Suppressor macrophage treated with lipopolysaccharide for 1 hour (primary cell): ENCODE results near the gene SNN.
A peak's percentile ranks its signal among the peaks of the same experiment; 100 is the strongest.

ENCODE experiments used
- DNase-seq, 3 donors: peaks; one replicate each; pipeline ENCODE4 v3.0.0-alpha.2; 2020 to 2022

Gene SNN

DNA sequence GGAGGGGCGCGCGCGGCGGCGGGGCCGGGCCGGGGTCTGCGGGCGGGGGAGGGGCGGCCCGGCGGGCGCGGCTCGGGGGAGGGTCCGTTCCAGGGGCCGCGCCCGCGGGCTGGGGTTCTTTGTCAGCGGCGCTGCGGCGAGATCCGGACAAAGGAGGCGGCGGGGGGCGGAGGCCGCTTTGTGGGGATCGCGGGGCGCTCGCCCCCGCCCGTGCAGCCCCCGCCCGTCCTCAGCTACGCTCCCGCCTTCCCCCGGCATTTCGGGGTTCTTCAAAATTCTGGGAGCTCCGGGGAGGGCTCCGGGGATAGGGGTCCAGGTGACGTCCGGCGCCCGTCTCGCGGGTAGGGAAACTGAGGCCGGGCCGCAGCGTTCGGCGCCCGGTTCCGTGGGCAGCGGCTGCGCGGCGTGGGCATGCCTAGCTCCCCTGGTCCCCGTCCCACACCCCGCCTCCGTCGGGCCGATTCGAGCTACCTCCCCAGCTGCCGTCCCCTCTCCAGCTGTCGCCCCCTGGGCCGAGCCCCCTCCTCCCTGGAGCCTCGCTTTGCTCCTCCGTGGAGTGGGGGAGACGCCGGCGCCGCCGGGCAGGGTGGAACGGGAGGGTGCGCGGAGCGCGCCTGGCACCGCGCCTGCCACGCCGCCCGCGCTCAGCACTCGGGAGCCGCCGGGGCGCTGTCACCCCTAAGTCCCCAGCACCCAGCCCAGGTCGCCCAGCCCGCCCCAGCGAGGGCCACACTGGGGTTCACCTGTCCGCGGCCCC lies 546 bp downstream of the SNN start:
- peak in 2 of 3 donors; percentile 41 to 70 for DNase-seq

DNA sequence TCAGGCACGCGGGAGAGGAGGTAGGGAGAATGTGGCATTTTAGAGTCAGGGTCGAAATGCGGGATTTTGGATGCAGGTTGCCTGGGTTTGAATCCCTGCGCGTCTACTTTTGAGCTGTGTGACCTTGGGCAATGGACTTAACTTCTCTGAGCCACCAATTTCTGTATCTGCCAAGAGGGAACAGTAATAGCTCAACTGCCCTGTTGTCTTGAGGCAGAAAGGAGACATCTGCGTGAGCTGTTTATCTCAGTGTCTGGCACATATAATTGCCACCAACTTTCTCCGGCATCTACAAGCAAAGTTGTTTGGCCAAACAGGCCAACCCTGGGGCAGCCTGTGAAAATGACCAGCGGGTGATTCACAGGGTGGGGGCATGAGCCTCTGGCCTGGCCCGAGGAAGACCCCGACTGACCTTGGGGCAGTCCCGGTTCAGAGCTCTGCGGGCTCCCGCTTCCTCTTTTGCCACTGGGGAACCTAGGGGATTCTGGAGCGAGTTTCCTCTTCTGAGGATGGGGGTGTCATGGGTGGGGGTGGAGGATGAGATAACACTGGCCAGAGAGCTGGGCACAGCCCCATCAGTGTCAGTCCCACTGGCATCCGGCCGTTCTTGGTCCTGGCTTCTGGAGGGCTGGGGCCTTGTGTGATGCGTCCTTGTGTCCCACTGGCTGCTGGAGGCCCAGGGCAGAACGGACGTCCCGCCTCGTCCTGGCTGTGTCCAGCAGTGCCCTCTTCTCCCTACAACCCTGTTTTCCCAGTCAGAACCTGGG lies 1.3 kb downstream of the SNN start:
- DNase-seq, result peak; percentile 97 to 99 (median 98)

DNA sequence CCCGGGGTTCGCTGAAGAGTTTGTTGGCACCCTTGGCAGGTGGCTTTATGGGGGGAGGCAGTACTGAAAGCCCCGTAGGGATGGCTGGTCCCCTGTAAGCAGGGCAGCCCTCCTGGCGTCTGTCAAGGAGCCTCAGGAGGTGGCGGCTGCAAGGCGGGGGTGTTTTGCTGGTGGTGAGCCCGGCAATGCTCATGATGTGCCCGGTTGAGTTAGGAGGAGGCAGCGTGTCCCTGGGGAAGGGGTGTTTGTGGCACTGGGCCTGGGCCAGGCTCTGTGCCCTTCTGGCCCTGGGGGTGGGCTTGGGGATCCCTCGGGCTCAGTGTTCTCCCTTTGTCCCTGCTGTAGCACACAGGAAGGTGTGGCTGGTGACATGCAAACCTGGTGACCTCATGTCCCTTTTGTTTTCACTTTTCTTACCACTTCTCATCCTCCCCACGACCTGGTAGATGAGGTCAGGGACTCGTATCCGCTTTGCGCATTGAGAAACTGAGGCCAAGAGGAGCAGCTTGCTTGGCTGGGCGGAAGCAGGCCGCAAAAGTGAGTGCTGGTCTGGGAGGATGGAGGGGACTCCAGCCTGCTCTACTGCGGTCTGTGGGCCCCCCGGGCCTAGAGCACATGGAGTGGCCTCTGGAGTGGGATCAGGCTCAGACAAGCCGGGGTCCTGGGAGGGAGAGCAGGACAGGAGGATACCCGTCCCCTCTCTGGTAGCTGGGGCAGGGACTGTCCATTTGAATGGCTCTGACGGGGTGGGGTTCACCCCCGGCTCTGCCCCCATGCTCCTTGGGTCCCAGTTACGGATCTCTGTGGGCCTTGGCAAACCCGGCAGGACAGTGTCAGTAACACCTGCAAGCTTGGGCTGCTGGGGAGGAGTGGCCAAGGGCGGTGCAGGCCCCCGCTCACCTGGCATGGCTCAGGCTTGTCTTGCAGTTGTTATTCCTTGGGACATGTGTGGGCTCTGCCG lies 2.2 kb downstream of the SNN start:
- peak in 2 of 3 donors; percentile 56 to 65 for DNase-seq

DNA sequence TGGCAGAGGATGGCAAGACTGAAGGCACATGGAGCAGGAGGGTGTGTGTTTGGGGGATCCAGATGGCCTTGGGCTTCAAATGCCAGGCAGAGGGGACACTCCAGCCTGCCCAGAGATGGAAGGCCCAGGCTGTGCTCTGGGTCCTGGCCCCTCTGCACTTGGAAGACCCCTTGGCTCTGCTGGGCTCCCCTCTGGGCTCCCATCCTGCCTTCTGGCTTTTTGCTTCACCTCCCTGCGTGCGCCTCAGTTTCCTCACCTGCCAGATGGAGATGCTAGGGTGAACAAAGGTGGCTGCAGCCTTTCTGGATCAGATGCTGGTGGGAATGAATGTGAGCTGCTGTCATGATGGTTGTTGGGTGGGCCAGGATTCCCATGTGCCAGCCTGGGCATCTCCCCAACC lies 3.0 kb downstream of the SNN start:
- DNase-seq, result no peak

DNA sequence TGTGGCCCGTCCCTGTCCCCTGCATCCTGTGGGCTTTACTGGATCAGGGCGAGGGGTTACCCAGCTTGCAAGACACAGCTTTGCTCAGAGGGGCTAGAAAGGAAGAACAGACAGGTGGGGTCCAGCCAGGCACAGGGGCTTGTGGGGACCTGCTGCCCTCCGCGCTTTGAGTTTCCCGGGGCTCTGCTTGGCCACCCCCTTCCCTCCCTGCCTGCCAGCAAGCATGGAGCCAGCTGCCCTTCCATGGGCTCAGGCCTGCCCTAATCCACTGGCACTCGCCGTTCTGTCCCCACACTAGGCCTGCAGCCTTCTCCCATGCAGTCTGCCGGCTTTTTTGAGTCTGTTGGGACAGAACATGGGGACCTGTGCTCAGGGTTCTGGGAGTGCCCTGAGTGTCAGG lies 3.4 kb downstream of the SNN start:
- no peak for DNase-seq

DNA sequence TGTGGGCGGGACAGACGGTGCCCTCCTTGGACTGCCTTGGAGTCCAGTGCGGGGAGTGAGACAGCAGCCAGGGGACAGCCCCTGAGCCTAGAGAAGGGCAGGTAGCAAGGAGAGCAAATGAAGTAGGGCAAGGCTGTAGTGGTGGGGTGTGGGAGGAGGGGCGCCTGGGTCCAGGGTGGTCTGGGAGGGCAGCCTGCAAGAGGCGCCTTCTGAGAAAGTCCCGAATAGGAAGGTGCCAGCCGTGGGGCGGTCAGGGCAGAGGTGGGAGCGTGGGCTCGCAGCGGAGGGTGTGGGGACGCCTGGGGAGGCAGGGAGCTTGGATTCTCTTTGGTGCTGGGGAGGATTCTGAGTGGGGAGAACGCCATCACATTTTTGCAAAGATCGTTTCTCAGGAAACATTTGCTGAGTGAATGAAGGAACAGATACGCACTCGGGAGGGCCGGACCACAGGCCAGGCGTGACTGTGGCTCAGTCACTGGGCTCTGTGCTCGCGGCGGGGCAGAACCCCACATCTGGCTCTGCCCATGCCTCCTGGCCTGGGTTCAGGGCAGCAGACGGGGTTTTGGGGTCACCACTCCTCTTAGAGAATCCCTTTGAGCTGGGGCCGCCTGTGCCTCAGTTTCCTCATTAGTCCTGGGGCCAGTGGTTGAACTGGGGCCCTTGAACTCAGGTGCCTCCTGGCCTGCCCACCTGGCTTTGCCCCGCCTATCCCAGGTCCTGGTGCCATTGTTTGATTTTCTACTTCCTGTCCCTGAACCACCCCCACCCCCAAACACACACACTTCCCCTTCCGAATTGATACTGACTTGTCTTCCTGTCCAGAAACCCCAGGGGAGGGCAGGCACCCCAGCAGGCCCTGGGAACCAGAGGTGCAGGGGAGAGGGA lies 4.2 kb downstream of the SNN start:
- DNase-seq, result peak; percentile 44 to 62 (median 61)

DNA sequence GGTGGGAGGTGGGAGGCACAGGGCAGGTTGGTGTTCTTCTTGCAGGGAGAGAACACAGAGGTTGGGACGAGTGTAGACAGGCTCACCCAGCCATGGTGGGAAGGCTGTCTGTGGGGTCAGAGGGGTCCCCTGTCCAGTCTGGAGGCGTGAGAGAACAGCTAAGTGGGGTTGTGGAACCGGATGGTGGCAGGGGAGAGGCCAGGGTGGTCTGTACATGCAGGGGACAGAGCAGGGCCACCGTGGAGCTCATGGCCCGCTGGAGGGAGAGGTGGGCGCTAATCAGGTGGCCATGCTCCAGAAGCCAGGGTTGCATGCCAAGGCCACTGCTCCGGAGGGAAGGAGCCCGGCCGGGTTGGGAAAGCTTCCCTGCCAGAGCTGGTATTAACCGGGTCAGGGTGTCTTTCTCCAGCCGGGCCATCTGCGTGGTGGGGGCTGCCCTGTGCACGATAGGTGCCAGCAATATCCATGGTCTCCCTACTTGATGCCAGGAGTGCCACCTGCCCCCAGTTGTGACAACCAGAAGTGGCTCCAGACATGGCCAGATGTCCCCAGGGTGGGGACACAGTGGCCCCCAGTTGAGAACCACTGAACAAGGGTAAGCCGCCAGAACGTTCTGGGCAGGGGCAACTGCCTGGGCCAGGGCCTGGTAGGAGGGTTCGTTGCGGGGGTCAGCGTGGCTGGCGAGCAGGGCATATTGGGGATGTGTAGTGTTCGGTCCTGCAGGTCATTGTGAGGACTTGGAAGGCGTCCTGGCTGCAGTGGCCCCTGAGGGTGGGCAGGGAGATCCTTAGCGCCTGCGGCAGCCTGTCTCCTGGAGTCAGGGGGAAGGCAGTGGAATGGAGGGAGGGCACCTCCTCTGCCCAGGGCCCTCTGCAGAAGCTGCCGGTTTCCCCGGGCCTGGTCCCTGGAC lies 5.1 kb downstream of the SNN start:
- DNase-seq, result no peak

DNA sequence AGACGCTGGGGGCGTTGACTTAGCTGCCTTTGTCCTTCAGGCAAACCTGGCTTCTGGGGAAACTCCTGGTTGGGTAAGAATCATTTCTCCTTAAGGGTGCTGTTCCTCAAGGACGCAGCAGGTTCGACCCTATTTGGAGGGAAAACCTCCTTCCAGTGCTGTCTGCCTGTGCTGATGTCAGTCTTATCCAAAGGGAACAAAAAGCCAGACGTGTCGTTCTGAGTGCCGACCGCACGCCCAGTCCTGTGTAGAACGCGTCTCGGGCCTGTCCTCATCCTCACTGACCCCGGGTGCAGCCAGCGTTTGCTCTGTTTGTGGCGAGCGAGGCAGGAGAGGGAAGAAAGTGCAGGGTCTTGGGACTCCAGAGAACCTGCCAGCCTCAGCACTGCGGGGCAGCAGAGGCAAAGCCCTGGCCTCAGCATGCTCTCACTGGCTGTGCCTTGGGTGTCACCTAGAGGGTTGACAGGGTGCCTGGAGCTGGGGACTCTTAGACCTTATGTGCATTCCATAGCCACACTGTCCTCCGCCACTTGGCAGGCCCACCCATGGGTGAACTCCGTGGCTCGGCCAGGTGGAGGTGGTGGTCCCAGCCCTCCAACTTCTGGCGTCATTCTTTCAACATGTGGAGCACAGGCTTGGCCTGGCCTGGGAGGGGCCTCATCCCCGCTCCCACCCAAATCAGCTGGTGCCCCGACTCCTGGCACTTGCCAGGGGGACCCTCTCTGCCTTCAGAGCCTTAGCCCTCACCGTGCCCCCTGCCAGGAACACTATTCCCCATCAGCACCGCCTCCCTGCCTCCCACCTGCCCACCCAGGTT lies 6.0 kb downstream of the SNN start:
- peak in 1 of 3 donors; percentile 40 for DNase-seq

DNA sequence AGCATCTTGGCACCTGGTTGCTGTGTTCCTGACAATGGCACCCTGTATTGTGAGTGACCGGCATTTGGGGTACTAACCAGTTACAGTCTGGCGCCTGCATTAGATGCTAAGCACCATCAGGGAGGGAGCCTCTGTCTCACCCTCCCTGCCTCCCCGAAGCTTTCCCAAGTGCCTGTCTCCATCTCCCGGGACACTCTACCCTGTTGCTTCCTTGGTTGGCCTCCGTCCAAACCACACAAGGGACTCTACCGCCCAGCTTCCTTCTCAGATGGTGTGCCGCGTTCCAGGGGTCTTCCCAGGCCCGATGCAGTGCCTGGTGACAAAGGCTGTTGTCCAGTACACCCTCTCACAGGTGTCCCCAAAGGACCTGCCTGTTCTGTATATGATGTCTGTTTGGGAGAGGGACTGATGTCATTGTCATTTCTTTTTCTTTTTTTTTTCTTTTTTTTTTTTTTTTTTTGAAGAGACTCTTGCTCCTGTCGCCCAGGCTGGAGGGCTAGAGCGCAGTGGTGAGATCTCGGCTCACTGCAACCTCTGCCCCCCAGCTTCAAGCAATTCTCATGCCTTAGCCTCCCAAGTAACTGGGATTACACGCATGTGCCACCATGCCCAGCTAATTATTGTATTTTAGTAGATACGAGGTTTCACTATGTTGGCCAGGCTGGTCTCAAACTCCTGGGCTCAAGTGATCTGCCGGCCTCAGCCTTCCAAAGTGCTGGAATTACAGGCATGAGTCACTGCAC lies 6.7 kb downstream of the SNN start:
- DNase-seq, result peak; percentile 35 to 52 (median 42)

DNA sequence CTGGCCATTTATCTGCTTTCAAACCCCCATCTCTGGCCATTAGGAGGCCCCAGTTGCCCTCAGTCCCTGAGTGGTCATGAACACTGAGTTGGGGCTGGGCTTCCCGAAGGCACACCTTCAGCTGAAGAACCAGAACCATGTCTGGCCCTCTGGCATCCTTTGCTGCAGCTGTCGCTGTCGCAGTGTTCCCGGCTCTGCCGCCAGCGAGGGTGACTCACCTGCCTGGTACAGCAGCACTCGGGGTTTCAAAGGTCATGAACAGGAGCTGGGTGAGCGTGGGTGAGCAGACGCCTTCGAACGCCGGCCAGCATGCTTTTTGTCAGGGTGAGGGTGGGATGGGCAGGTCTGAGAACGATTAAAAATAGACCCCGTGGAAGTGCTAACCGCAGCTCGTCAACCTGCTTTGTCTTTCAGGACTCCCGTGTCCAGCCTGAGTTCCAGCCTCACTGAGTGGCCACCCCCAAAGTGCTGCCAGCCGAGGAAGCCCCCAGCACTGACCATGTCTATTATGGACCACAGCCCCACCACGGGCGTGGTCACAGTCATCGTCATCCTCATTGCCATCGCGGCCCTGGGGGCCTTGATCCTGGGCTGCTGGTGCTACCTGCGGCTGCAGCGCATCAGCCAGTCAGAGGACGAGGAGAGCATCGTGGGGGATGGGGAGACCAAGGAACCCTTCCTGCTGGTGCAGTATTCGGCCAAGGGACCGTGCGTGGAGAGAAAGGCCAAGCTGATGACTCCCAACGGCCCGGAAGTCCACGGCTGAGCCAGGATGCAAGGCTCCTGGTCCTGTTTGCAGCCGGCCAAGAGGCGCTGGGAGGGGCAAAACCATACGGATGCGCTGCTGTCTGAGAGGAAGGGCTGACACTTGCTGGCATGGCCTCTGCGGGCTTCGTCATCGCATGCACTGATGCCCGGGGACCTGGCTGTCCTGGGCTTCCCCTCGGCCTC lies 7.6 kb downstream of the SNN start:
- no peak for DNase-seq

DNA sequence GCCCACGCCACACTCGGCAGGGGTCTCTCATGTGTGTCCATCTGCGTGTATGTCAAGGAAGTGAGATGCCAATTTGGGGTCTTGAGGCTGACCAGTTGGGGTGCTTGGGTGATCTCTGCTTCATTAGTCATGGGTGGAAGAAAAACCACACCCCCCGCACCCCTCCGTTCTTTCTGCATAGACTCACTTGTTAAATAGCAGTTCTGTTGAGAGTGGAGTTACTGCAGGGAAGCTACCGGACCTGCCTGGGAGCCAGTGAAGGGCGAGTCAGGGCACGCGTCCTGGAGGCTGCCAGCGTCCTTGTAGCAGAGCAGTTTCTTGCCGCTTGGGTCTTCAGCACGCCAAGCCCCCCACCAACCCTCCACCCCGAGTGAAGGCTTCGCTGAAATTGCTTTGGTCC lies 8.5 kb downstream of the SNN start:
- DNase-seq, result no peak

DNA sequence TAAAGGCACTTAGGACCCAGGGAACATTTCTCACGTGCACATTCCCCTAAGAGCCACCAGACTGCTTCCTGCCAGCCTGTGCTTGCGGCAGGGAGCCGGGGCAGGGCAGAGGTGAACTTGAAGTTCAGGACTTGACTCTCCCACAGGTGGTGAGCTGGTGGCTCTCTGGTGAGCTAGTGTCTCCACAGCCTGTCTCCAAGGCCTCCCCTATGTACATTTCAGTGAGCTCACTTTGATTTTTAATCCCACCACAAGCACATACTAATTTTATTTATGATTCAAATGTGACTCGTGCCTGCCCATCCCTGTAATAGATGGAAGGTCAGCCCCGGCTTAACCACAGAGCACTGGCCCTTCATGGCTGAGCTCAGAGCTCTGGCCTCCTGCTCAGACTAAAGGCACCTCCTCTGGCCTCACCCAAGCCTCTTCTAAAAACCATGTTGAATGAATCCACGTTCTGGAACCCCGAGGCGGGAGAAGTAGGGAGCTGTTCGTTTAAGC lies 9.2 kb downstream of the SNN start:
- DNase-seq, result peak in 1 of 3 donors; percentile 52

DNA sequence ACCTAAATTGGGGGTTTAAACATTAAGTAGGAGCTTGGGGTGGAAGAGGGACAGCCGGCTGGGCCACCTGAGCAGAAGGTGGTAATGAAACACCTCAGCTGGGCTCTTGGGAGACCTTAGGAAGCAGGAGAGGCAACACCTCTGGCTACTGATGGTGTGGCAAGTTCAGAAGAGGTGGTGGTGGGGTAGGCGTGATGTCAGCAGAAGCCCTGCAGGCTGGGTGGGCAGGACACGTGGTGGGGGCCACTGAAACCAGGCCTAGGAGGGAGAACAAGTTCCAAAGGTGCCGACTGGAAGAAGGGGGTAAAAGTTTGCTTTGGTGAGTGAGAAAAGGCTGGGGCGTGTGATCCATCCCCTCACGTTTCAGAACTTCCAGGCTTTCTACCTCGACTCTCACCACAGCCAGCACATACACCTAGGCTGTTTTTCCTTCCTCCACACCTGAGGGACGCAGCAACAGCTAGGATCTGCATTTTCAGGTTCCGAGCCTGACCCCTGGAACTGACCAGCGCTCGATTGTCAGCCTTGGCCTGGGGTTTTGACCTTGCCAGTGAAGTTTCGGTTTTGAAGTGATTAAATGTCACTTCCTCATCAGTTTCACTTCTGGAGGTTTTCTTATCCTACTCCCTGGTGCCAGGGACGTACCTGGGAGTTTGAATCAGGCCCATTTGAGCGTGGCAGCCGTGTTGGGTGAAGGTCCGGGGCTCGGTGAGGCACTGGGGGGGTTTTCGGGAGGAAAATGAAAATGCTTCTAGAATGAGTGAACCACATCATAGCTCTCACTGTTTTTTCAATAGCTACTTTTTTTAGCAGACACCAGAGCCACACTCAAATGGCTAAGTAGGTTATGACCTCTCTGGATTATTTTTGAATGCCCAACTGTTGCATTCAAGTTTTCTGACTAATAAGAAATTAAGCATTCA lies 10.0 kb downstream of the SNN start:
- peak; percentile 48 to 63 (median 49) for DNase-seq

DNA sequence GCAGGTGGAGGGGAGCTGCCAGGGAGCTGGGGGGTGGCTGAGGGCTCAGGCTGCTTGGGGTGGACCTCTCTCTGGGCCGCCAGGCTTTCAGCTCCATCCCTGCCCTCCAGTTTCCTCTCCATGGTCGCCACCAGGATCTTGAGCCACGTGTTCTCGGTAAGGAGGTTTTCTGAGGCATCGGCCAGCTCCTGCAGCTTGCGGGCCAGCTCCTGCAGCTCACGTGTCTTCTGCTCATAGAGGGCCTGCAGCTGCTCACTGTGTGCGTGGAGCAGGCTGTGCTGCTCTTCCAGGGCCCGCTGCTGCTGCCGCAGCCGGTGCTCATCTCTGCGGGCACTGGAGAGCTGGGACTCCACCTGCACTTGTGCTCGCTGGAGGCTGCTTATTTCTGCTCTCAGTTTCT lies 11.0 kb downstream of the SNN start:
- DNase-seq, result no peak

DNA sequence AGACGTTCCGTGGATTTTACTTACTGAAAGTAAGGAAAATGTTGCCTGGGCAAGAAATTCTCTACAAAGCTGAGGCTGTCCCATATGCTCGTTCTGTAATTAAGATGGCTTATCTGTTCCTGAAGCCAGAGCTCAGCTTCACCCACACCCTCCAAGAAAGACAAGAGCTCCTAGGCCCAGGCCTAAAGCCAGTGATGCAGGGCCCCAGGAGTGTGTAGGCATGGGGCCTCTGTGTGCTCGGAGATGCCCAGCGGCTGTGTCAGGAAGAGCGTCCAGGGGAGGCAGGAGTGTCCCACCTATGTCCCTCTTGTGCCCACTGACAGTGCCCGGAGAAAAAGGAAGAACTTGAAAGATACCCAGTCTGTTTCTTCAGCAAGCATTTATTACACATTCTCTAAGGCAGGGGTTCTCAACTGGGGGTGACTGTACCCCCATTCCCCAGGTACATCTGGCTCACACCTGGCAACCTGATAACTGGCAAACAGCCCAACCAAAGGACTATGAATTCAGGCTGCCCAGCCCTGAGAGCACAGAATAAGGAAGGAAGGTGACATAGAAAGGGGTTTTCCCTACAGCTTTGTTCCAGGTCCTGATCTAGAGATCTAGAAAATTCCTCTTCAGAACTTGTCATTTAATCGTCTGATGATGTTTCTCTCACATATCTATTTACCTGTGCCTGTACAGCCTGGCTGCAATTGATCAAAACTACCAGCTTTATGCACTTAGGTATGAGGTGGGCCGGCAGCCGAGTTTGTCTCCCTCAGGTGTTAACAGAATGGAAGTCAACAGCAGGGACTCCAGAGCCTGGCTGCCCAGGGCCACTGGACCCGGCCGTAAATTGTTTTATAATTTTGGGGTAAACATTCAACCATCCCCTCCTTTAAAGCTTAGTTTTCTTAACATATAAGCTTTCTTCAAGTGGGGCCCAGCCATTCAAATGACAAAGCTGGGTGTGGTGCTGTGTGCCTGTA lies 12.0 kb downstream of the SNN start:
- peak in 1 of 3 donors; percentile 31 for DNase-seq
